HL-60 (cell line): ENCODE data around the gene VASP.

Experiments used
- DNase-seq, 2 experiments: peaks; one replicate each; pipeline ENCODE4 v3.0.0-alpha.2; 2010 to 2020; ENCODE audit warnings: low read depth in 1 of 2, low spot score in 1 of 2
- H3K27ac ChIP-seq: fragments of 250-450 bp; sonication (Bioruptor Pico); replicated peaks from 2 replicates; pipeline ENCODE4 v1.5.1; 2020; ENCODE audit warnings: mild to moderate bottlenecking, moderate library complexity
- H3K27me3 ChIP-seq: fragments of 250-450 bp; sonication (Bioruptor Pico); 2 replicates; pipeline ENCODE4 v1.5.1; 2021; ENCODE audit warnings: mild to moderate bottlenecking, moderate library complexity; ENCODE audit not compliant: insufficient read depth, poor library complexity, severe bottlenecking
- H3K4me3 ChIP-seq: replicated peaks from 2 replicates; pipeline ENCODE4 v1.5.1; 2011; ENCODE audit warnings: mild to moderate bottlenecking, control low read depth, low read length; ENCODE audit not compliant: insufficient read depth
- GABPA ChIP-seq: IDR thresholded peaks from 2 replicates; pipeline ENCODE4 v1.6.1; 2012; ENCODE audit warnings: low read depth
- POLR2AphosphoS5 ChIP-seq: IDR thresholded peaks from 2 replicates; pipeline ENCODE4 v1.6.1; 2012; ENCODE audit warnings: low read depth
- SPI1 ChIP-seq: IDR thresholded peaks from 2 replicates; pipeline ENCODE4 v1.6.1; 2012; ENCODE audit warnings: low read depth, mild to moderate bottlenecking, borderline replicate concordance
- TF ChIP-seq, protein P1 (sequence below): IDR thresholded peaks from 2 replicates; pipeline ENCODE4 v1.6.1; 2012; ENCODE audit warnings: low read depth; ENCODE audit not compliant: insufficient replicate concordance
- TF ChIP-seq, protein P2 (sequence below): IDR thresholded peaks from one replicate; pipeline ENCODE4 v1.5.1; 2011; ENCODE audit warnings: low read length, control low read depth, inconsistent platforms; ENCODE audit not compliant: insufficient read depth

VASP gene

DNA sequence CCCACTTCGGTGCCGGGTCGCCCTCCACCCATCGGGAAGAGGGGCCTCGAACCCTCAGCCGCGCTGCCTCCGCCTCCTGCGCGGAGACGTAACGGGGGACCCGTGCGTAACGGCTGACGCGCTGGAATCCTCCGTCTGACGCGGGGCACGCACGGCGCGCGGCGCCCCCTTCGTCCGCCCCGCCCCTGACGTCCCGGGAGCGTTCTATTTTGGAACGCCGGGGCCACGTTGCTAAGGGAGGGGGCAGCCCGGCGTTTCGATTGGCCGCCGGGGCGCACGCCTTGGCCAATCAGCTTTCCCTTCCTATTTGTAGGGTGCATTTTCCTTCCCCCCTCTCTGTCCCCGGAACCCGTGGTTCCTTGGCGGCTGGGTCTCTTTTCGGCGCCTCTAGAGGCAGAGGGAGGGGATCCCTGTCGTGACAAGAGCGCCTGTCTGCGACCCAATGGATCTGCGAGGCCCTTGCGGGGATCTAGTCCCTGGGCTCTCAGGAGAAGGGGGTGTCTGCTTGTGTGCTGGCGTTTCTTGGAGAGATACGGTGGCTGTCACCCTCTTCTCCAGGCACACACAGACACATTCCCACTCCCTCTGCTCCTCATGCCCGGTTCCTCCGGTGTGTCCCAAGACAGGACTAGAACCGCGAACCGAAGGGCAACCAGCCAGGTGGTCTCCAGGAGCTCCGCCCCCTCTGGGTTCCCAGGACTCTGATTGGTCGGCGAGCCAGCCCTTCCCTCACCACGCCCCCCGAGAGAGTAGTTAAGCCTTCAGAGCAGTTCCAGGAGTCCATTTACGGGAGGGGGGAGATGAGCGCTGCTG, 37.9 kb upstream of the VASP start:
- Histone ChIP-seq H3K27me3 (no peaks in the 10 kb centered on the region), H3K27ac (peak overlapping the region; percentile 97), H3K4me3 (peak overlapping the region; percentile 52)
- peak; percentile 91 to 95 for DNase-seq
- TF ChIP-seq, protein P1, sequence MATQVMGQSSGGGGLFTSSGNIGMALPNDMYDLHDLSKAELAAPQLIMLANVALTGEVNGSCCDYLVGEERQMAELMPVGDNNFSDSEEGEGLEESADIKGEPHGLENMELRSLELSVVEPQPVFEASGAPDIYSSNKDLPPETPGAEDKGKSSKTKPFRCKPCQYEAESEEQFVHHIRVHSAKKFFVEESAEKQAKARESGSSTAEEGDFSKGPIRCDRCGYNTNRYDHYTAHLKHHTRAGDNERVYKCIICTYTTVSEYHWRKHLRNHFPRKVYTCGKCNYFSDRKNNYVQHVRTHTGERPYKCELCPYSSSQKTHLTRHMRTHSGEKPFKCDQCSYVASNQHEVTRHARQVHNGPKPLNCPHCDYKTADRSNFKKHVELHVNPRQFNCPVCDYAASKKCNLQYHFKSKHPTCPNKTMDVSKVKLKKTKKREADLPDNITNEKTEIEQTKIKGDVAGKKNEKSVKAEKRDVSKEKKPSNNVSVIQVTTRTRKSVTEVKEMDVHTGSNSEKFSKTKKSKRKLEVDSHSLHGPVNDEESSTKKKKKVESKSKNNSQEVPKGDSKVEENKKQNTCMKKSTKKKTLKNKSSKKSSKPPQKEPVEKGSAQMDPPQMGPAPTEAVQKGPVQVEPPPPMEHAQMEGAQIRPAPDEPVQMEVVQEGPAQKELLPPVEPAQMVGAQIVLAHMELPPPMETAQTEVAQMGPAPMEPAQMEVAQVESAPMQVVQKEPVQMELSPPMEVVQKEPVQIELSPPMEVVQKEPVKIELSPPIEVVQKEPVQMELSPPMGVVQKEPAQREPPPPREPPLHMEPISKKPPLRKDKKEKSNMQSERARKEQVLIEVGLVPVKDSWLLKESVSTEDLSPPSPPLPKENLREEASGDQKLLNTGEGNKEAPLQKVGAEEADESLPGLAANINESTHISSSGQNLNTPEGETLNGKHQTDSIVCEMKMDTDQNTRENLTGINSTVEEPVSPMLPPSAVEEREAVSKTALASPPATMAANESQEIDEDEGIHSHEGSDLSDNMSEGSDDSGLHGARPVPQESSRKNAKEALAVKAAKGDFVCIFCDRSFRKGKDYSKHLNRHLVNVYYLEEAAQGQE: no peak
- TF ChIP-seq POLR2AphosphoS5: peak; percentile 78
- TF ChIP-seq, protein P2, sequence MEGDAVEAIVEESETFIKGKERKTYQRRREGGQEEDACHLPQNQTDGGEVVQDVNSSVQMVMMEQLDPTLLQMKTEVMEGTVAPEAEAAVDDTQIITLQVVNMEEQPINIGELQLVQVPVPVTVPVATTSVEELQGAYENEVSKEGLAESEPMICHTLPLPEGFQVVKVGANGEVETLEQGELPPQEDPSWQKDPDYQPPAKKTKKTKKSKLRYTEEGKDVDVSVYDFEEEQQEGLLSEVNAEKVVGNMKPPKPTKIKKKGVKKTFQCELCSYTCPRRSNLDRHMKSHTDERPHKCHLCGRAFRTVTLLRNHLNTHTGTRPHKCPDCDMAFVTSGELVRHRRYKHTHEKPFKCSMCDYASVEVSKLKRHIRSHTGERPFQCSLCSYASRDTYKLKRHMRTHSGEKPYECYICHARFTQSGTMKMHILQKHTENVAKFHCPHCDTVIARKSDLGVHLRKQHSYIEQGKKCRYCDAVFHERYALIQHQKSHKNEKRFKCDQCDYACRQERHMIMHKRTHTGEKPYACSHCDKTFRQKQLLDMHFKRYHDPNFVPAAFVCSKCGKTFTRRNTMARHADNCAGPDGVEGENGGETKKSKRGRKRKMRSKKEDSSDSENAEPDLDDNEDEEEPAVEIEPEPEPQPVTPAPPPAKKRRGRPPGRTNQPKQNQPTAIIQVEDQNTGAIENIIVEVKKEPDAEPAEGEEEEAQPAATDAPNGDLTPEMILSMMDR: no peak

DNA sequence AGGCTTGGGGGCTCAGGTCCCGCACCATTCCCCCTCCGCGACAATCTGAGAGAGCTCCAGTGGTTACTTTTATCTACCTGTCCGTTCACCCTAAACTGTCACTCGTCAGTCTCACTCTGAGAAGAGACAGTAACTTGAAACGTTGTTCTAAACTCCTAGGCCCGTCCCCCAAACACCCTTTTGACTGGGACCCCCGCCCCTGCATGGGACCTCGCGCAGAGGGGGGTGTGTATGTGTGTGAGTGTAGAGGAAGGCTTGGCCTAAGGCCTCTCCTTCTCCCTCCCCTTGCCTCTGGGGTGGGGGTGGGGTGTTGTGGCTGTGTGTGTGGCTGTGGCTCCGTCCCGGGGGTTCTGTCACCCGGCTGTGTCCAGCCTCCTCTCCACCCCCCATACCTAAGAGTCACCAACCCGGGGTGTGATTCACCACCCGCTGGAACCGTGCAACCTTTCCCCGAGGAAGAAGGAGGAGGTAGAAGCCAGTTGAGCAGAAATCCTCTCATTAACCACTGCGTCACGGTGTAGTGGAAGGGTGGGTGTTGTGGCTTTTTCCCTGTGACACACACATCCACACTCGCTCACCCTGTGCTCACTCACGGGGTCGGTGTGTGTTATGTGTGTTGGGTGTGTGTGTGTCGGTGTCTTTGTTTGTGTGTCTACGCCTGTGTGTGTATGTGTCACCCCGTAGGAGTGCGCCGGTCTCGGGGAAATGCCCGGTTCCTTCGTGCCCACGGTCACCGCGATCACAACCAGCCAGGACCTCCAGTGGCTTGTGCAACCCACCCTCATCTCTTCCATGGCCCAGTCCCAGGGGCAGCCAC, 37.1 kb upstream of the VASP start:
- TF ChIP-seq SPI1 (no peak), POLR2AphosphoS5 (peak; percentile 35; the same call in 1 of the 2 replicates), GABPA (no peak)
- TF ChIP-seq, protein P1: no peak
- TF ChIP-seq, protein P2: no peak
- no peak for DNase-seq
- peak overlapping the region; percentile 97 for H3K27ac ChIP-seq
- peak overlapping the region; percentile 52 for H3K4me3 ChIP-seq
- H3K27me3 ChIP-seq: no peaks in the 10 kb centered on the region

DNA sequence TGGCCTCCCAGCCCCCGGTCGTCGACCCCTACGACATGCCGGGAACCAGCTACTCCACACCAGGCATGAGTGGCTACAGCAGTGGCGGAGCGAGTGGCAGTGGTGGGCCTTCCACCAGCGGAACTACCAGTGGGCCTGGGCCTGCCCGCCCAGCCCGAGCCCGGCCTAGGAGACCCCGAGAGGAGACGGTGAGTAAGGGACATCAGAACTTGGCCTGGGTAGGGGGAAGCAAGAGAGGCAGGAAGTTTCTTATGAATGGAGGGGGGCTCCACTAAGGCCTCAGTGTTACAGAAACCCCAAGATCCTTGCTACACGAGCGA, 36.6 kb upstream of the VASP start:
- no peaks in the 10 kb centered on the region for H3K27me3 ChIP-seq
- no peak overlapping the region for H3K27ac ChIP-seq
- DNase-seq: no peak
- TF ChIP-seq GABPA (no peak), POLR2AphosphoS5 (no peak), SPI1 (no peak)
- H3K4me3 ChIP-seq: no peak overlapping the region

DNA sequence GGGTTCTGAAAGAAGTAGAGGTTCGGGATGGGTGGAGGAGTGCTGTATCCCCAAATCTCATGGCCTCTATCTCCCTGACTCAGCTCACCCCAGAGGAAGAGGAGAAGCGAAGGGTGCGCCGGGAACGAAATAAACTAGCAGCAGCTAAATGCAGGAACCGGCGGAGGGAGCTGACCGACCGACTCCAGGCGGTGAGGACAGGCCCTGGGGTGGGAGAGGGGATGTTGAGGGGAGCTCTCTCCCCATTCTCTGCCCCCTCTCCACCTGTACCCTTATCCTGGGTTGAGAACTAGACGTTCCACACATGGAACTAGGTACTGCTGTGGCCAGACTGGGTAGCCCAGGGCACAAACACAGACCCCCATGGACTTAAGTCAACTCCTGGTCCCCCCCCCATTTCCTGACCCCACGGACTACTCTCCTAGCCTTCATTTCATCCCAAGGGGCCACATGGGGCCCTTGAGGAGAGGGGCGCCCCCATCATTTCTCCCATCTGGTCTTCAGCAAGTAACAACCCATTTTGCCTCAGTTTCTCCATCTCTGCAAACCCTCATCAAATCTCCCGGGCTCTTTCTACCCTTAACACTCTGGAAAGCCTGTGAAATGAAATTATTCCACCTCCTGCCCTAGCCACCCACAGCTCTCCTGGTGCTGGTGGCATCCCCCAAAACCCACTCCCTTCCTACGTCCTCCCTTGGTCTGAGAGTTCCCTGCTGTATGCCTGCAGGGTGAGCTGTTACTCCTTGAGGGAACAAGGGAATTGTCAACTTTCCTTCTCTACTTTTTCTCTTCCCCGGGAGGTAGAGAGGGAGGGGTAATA, 36.0 kb upstream of the VASP start:
- H3K27ac ChIP-seq: no peak overlapping the region
- no peaks in the 10 kb centered on the region for H3K27me3 ChIP-seq

More for the DNA sequence above, 36.0 kb upstream of the VASP start:
- DNase-seq: no peak
- no peak overlapping the region for H3K4me3 ChIP-seq
- no peak for TF ChIP-seq GABPA
- TF ChIP-seq, protein P1: no peak
- TF ChIP-seq SPI1: no peak
- TF ChIP-seq POLR2AphosphoS5: no peak
- TF ChIP-seq, protein P2: no peak
